HEK293 (cell line): ENCODE data around the gene TXLNA.

Experiments
- CTCF ChIA-PET: fragments of 350-600 bp; formaldehyde crosslinking; extraction: SDS; loops from one replicate; lab custom pipeline; 2021; ENCODE audit warnings: antibody characterized with exemption; lab: Yijun Ruan, JAX
- POLR2A ChIA-PET: fragments of 300-600 bp; formaldehyde crosslinking; extraction: SDS; loops from one replicate; lab custom pipeline; 2020; ENCODE audit warnings: antibody characterized with exemption, inconsistent platforms; lab: Yijun Ruan, JAX
- H3K27ac ChIP-seq: fragments of 200-500 bp; sonication (Bioruptor generic); 2 replicates; pipeline ENCODE4 v1.5.1; 2014; ENCODE audit warnings: low read depth, low read length, control low read depth, inconsistent platforms; ENCODE audit errors: extremely low read depth
- H3K36me3 ChIP-seq, 2 experiments: fragments of 200-500 bp in 1 of 2; sonication (Bioruptor generic) in 1 of 2; 1 replicate in 1 of 2; 2 replicates in 1 of 2; pipeline ENCODE4 v1.5.1; 2014 to 2017; ENCODE audit warnings: inconsistent platforms in 2 of 2, low read length in 2 of 2; ENCODE audit not compliant: control insufficient read depth in 2 of 2, insufficient read depth in 1 of 2
- H3K4me1 ChIP-seq: fragments of 200-500 bp; sonication (Bioruptor generic); 2 replicates; pipeline ENCODE4 v1.5.1; 2014; ENCODE audit warnings: mild to moderate bottlenecking, low read length, inconsistent platforms; ENCODE audit not compliant: control insufficient read depth, insufficient read depth
- H3K4me3 ChIP-seq: 2 replicates; pipeline ENCODE4 v1.5.1; 2011; ENCODE audit warnings: low read depth, mild to moderate bottlenecking, control low read depth, low read length, moderate library complexity
- H3K9me3 ChIP-seq: fragments of 200-500 bp; sonication (Bioruptor generic); 2 replicates; pipeline ENCODE4 v1.5.1; 2014; ENCODE audit warnings: low read depth, low read length, inconsistent platforms; ENCODE audit not compliant: control insufficient read depth, insufficient read depth
- HOXA7 ChIP-seq: sonication (generic); formaldehyde crosslinking; IDR thresholded peaks from 2 replicates; pipeline ENCODE4 v1.8.1; 2022; ENCODE audit warnings: missing genetic modification reagents, borderline replicate concordance
- IKZF3 ChIP-seq: fragments of 450-650 bp; IDR thresholded peaks from 2 replicates; pipeline ENCODE4 v1.5.0; 2018; ENCODE audit warnings: missing biosample characterization, mild to moderate bottlenecking, missing genetic modification characterization, moderate library complexity
- KLF10 ChIP-seq: fragments of 450-650 bp; IDR thresholded peaks from 2 replicates; pipeline ENCODE4 v1.5.1; 2018; ENCODE audit warnings: missing biosample characterization, mild to moderate bottlenecking, missing genetic modification characterization
- KLF9 ChIP-seq: fragments of 450-650 bp; formaldehyde crosslinking; IDR thresholded peaks from 2 replicates; pipeline ENCODE4 v1.5.1; 2016; ENCODE audit warnings: missing biosample characterization, missing genetic modification characterization, low read depth
- SALL2 ChIP-seq: fragments of 450-650 bp; formaldehyde crosslinking; IDR thresholded peaks from 2 replicates; pipeline ENCODE4 v1.5.0; 2017; ENCODE audit warnings: missing biosample characterization, mild to moderate bottlenecking, missing genetic modification characterization, borderline replicate concordance
- SCRT1 ChIP-seq: fragments of 450-650 bp; formaldehyde crosslinking; IDR thresholded peaks from 2 replicates; pipeline ENCODE4 v1.5.1; 2016; ENCODE audit warnings: missing biosample characterization, missing genetic modification characterization, borderline replicate concordance
- ZBTB49 ChIP-seq: fragments of 450-650 bp; formaldehyde crosslinking; IDR thresholded peaks from 2 replicates; pipeline ENCODE4 v1.5.1; 2016; ENCODE audit warnings: missing biosample characterization, missing genetic modification characterization, low read depth
- ZBTB7A ChIP-seq: fragments of 450-650 bp; formaldehyde crosslinking; IDR thresholded peaks from 2 replicates; pipeline ENCODE4 v1.5.1; 2016; ENCODE audit warnings: low read depth, missing biosample characterization, missing genetic modification characterization
- ZBTB8A ChIP-seq: fragments of 450-650 bp; formaldehyde crosslinking; IDR thresholded peaks from 2 replicates; pipeline ENCODE4 v1.5.1; 2016; ENCODE audit warnings: missing biosample characterization, missing genetic modification characterization
- ZNF16 ChIP-seq: fragments of 450-650 bp; formaldehyde crosslinking; IDR thresholded peaks from 2 replicates; pipeline ENCODE4 v1.5.1; 2016; ENCODE audit warnings: low read depth, missing biosample characterization, missing genetic modification characterization
- ZNF175 ChIP-seq: fragments of 450-650 bp; formaldehyde crosslinking; IDR thresholded peaks from 2 replicates; pipeline ENCODE4 v1.5.1; 2016; ENCODE audit warnings: missing biosample characterization, missing genetic modification characterization
- ZNF211 ChIP-seq: fragments of 450-650 bp; formaldehyde crosslinking; IDR thresholded peaks from 2 replicates; pipeline ENCODE4 v1.5.1; 2016; ENCODE audit warnings: low read depth, missing biosample characterization, missing genetic modification characterization
- ZNF302 ChIP-seq: fragments of 450-650 bp; formaldehyde crosslinking; IDR thresholded peaks from 2 replicates; pipeline ENCODE4 v1.5.1; 2016; ENCODE audit warnings: missing biosample characterization, missing genetic modification characterization, low read depth
- ZNF311 ChIP-seq: fragments of 450-650 bp; formaldehyde crosslinking; IDR thresholded peaks from 2 replicates; pipeline ENCODE4 v1.5.1; 2017; ENCODE audit warnings: missing biosample characterization, missing genetic modification characterization, borderline replicate concordance
- ZNF341 ChIP-seq: fragments of 450-650 bp; formaldehyde crosslinking; IDR thresholded peaks from 2 replicates; pipeline ENCODE4; 2016; ENCODE audit warnings: low read depth, missing biosample characterization, missing genetic modification characterization
- ZNF398 ChIP-seq: fragments of 450-650 bp; formaldehyde crosslinking; IDR thresholded peaks from 2 replicates; pipeline ENCODE4 v1.5.1; 2017; ENCODE audit warnings: missing biosample characterization, missing genetic modification characterization
- ZNF416 ChIP-seq: fragments of 450-650 bp; formaldehyde crosslinking; IDR thresholded peaks from 2 replicates; pipeline ENCODE4 v1.5.1; 2016; ENCODE audit warnings: missing biosample characterization, missing genetic modification characterization
- ZNF433 ChIP-seq: fragments of 450-650 bp; formaldehyde crosslinking; IDR thresholded peaks from 2 replicates; pipeline ENCODE4 v1.5.1; 2016; ENCODE audit warnings: missing biosample characterization, missing genetic modification characterization, low read depth
- ZNF518A ChIP-seq: fragments of 450-650 bp; formaldehyde crosslinking; conservative IDR thresholded peaks from 2 replicates; pipeline ENCODE4 v1.5.1; 2016; ENCODE audit warnings: low read depth, missing biosample characterization, missing genetic modification characterization
- ZNF571 ChIP-seq: fragments of 450-650 bp; formaldehyde crosslinking; IDR thresholded peaks from 2 replicates; pipeline ENCODE4 v1.5.0; 2017; ENCODE audit warnings: missing biosample characterization, missing genetic modification characterization
- ZNF623 ChIP-seq: fragments of 450-650 bp; formaldehyde crosslinking; IDR thresholded peaks from 2 replicates; pipeline ENCODE4 v1.5.1; 2016; ENCODE audit warnings: missing biosample characterization, missing genetic modification characterization
- ZNF629 ChIP-seq: fragments of 450-650 bp; formaldehyde crosslinking; IDR thresholded peaks from 2 replicates; pipeline ENCODE4 v1.5.1; 2017; ENCODE audit warnings: missing biosample characterization, missing genetic modification characterization
- ZNF776 ChIP-seq: fragments of 450-650 bp; formaldehyde crosslinking; IDR thresholded peaks from 2 replicates; pipeline ENCODE4 v1.5.0; 2017; ENCODE audit warnings: missing biosample characterization, missing genetic modification characterization, borderline replicate concordance
- ZNF837 ChIP-seq: fragments of 450-650 bp; formaldehyde crosslinking; IDR thresholded peaks from 2 replicates; pipeline ENCODE4 v1.5.1; 2016; ENCODE audit warnings: missing biosample characterization, missing genetic modification characterization
- ZSCAN30 ChIP-seq: fragments of 450-650 bp; IDR thresholded peaks from 2 replicates; pipeline ENCODE4 v1.5.1; 2018; ENCODE audit warnings: missing biosample characterization, mild to moderate bottlenecking, missing genetic modification characterization, moderate library complexity

The TXLNA gene

DNA sequence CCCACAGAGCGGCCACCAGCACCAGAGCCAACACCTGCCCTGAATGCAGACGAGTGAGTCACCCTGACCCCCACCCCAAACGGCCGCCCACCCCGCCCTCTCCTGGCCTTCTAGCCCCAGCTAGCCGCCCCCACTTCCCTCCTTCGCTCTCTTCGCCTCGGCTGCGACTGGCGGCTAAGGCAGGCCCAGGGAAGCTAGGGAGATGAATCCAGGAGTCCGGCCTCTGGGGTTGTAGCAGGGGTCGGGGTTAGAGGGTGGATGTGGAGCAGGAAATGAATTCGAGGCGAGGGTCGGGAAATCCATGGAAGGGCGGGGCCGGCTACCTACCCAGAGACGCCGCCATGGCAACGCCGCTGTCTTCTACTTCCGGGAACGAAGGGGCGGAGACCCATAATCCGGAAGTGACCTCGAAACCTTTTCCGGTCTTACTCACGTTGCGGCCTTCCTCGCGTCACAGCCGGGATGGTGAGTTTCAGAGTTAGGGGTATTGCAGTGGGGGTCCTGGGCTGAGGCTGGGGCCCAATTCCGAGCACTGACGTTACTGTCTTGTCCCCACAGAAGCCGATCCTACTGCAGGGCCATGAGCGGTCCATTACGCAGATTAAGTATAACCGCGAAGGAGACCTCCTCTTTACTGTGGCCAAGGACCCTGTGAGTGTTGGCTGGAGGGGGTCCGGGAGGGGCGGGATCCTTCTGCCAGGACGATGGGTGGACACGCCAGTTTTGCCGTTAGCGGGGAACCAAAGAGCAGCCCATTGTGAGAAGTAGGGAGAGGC, 42.7 kb downstream of the TXLNA start, which contains the start of the genes EIF3I and TMEM234 (continued):
- TF ChIP-seq ZNF302 (no peak), ZNF16 (tag by site-specific recombination) (no peak), ZNF571 (tag by site-specific recombination) (no peak), ZNF175 (tag by site-specific recombination) (no peak), ZNF629 (tag by site-specific recombination) (peak; percentile 96), KLF9 (tag by site-specific recombination) (peak; percentile 85), ZNF623 (tag by site-specific recombination) (no peak), ZNF416 (tag by site-specific recombination) (no peak), ZNF398 (tag by site-specific recombination) (peak; percentile 21; the same call in 1 of the 2 replicates), ZNF518A (tag by site-specific recombination) (peak; percentile 97), ZNF776 (tag by site-specific recombination) (no peak), ZNF341 (tag by site-specific recombination) (peak; percentile 44; the same call in 1 of the 2 replicates), ZBTB8A (no peak)

GRCh38 chr1:32223683-32224082, 44.2 kb downstream of the TXLNA start:
- POLR2A ChIA-PET, result interaction anchor here (0.6 to 1.5 kb wide), 5 partner anchors 14 to 958 kb away, joined by 3 to 6 read pairs (median 3); partner anchors contain the start of gene MARCKSL1
- no peak for TF ChIP-seq ZNF211 (tag by site-specific recombination)
- no peak for TF ChIP-seq ZBTB49
- no peak for TF ChIP-seq ZNF837 (tag by site-specific recombination)
- TF ChIP-seq ZSCAN30 (tag by site-specific recombination), result no peak
- TF ChIP-seq ZNF311 (tag by site-specific recombination), result no peak
- TF ChIP-seq SCRT1 (tag by site-specific recombination), result no peak
- TF ChIP-seq HOXA7 (CRISPR knock-in tag), result no peak
- no peak for TF ChIP-seq ZBTB7A
- no peak for TF ChIP-seq SALL2 (tag by site-specific recombination)
- TF ChIP-seq ZNF433 (tag by site-specific recombination), result no peak
- TF ChIP-seq IKZF3 (tag by site-specific recombination), result no peak
- TF ChIP-seq KLF10, result no peak
- CTCF ChIA-PET, result interaction anchor here (0.9 to 2.4 kb wide), 3 partner anchors 8 to 28 kb away, joined by 3 to 12 read pairs (median 4); no protein-coding TSS in a partner anchor
- H3K36me3 ChIP-seq, result peaks cover 30 to 76% of the 10 kb centered on the region in 2 experiments
- H3K4me3 ChIP-seq, result no peak overlapping the region
- peaks cover 2% of the 10 kb centered on the region; the same call in 1 of the 2 replicates for H3K4me1 ChIP-seq
- H3K9me3 ChIP-seq, result no peaks in the 10 kb centered on the region
- no peak overlapping the region for H3K27ac ChIP-seq
